Head of caudate nucleus (tissue), 42 donors: ENCODE measurements around the gene RAB9A.
"Not testable (repeated sequence)": the region's sequence is repeated elsewhere in the genome, so short reads cannot be mapped to it uniquely, and the experiment has no call there.

Source experiments
- DNase-seq, 42 donors: peaks; one replicate each; pipeline versions ENCODE4 v3.0.0 to v3.0.0-alpha.2; 2020 to 2021; ENCODE audit warnings: mixed read lengths in 7 of 42
- intact Hi-C: fragments of 100-400 bp; cut with DNase I; formaldehyde crosslinking; loops from one replicate; pipeline ENCODE4 v1.15.0; 2022

RAB9A gene

GRCh38 chrX:13666836-13667235 lies 22.1 kb upstream of the RAB9A start:
- peak in 41 of 42 donors; percentile 17 to 83 (median 61) for DNase-seq
- intact Hi-C loops = no loop called here

GRCh38 chrX:13667919-13668318 lies 21.0 kb upstream of the RAB9A start:
- intact Hi-C loops = no loop called here
- no peak for DNase-seq

- intact Hi-C loops = no loop called here
Observed at GRCh38 chrX:13669246-13669737, 19.6 kb upstream of the RAB9A start.

GRCh38 chrX:13669755-13670154 lies 19.2 kb upstream of the RAB9A start:
- intact Hi-C loops, DNase-seq: not testable (repeated sequence)

More at GRCh38 chrX:13669246-13669737, 19.6 kb upstream of the RAB9A start:
- no peak for DNase-seq

- no peak for DNase-seq
- intact Hi-C loops = no loop called here
Observed at GRCh38 chrX:13670197-13670596, 18.7 kb upstream of the RAB9A start.

GRCh38 chrX:13673016-13673415 lies 15.9 kb upstream of the RAB9A start:
- intact Hi-C loops = no loop called here
- DNase-seq = no peak

GRCh38 chrX:13676885-13677284 lies 12.0 kb upstream of the RAB9A start:
- no peak for DNase-seq
- intact Hi-C loops = no loop called here

- intact Hi-C loops, DNase-seq: not testable (repeated sequence)
Observed at GRCh38 chrX:13679700-13680099, 9.2 kb upstream of the RAB9A start.

GRCh38 chrX:13681595-13681994 lies 7.3 kb upstream of the RAB9A start:
- intact Hi-C loops = no loop called here
- peak in 16 of 42 donors; percentile 2 to 66 (median 21) for DNase-seq

GRCh38 chrX:13684361-13684760 lies 4.6 kb upstream of the RAB9A start:
- intact Hi-C loops = no loop called here
- no peak for DNase-seq

- intact Hi-C loops = no loop called here
Observed at GRCh38 chrX:13685126-13685763, 3.7 kb upstream of the RAB9A start.

GRCh38 chrX:13687203-13687602 lies 1.7 kb upstream of the RAB9A start:
- intact Hi-C loops = no loop called here
- no peak for DNase-seq

More at GRCh38 chrX:13685126-13685763, 3.7 kb upstream of the RAB9A start:
- no peak for DNase-seq

- DNase-seq = no peak
- intact Hi-C loops = no loop called here
Observed at GRCh38 chrX:13688384-13688957, 457 bp upstream of the RAB9A start.

GRCh38 chrX:13689741-13690211 lies 848 bp downstream of the RAB9A start:
- DNase-seq = no peak
- intact Hi-C loops = no loop called here

GRCh38 chrX:13690836-13691235 lies 1.9 kb downstream of the RAB9A start:
- intact Hi-C loops = no loop called here
- DNase-seq = no peak

- intact Hi-C loops = no loop called here
- DNase-seq = no peak
Observed at GRCh38 chrX:13691841-13692371, 3.0 kb downstream of the RAB9A start.

GRCh38 chrX:13692771-13693231 lies 3.9 kb downstream of the RAB9A start:
- no peak for DNase-seq
- intact Hi-C loops = no loop called here

GRCh38 chrX:13693341-13693961 lies 4.5 kb downstream of the RAB9A start:
- peak in 2 of 42 donors; percentile 14 to 15 for DNase-seq
- intact Hi-C loops = no loop called here

- intact Hi-C loops = no loop called here
Observed at GRCh38 chrX:13694359-13694758, 5.4 kb downstream of the RAB9A start.

GRCh38 chrX:13694983-13695382 lies 6.1 kb downstream of the RAB9A start:
- DNase-seq = no peak
- intact Hi-C loops = no loop called here

More at GRCh38 chrX:13694359-13694758, 5.4 kb downstream of the RAB9A start:
- DNase-seq = no peak
